Parathyroid adenoma (tissue), 2 donors: ENCODE measurements around the gene MS4A6E.

ENCODE experiments used
- H2AFZ ChIP-seq: fragments of 300-600 bp; sonication (generic); one replicate; pipeline ENCODE4 v1.7.0; 2017; ENCODE audit warnings: antibody characterized with exemption, mild to moderate bottlenecking
- H3K27ac ChIP-seq: fragments of 300-600 bp; sonication (generic); one replicate; pipeline ENCODE4 v1.7.0; 2017
- H3K27me3 ChIP-seq: fragments of 300-600 bp; sonication (generic); one replicate; pipeline ENCODE4 v1.7.0; 2017; ENCODE audit warnings: low read length; ENCODE audit not compliant: control insufficient read depth, insufficient read depth
- H3K36me3 ChIP-seq: fragments of 300-600 bp; sonication (generic); one replicate; pipeline ENCODE4 v1.7.0; 2017; ENCODE audit warnings: low read length; ENCODE audit not compliant: control insufficient read depth, insufficient read depth
- H3K4me1 ChIP-seq: fragments of 300-600 bp; sonication (generic); one replicate; pipeline ENCODE4 v1.7.0; 2017; ENCODE audit warnings: control low read depth
- H3K4me2 ChIP-seq: fragments of 300-600 bp; sonication (generic); one replicate; pipeline ENCODE4 v1.7.0; 2017; ENCODE audit warnings: low read length
- H3K4me3 ChIP-seq: fragments of 300-600 bp; sonication (generic); one replicate; pipeline ENCODE4 v1.7.0; 2017; ENCODE audit warnings: low read depth, low read length
- H3K79me2 ChIP-seq: fragments of 300-600 bp; sonication (generic); one replicate; pipeline ENCODE4 v1.7.0; 2017; ENCODE audit warnings: control low read depth
- H3K9ac ChIP-seq: fragments of 300-600 bp; sonication (generic); one replicate; pipeline ENCODE4 v1.7.0; 2017; ENCODE audit warnings: mild to moderate bottlenecking
- H3K9me3 ChIP-seq: fragments of 300-600 bp; sonication (generic); one replicate; pipeline ENCODE4 v1.7.0; 2017; ENCODE audit warnings: low read length; ENCODE audit not compliant: control insufficient read depth
- TF ChIP-seq, protein P1 (sequence below): fragments of 300-600 bp; sonication (generic); IDR thresholded peaks from one replicate; pipeline ENCODE4 v1.7.0; 2017; ENCODE audit warnings: antibody characterized with exemption, mild to moderate bottlenecking
- donor health status: primary hyperparathyroidism.

The MS4A6E gene

DNA sequence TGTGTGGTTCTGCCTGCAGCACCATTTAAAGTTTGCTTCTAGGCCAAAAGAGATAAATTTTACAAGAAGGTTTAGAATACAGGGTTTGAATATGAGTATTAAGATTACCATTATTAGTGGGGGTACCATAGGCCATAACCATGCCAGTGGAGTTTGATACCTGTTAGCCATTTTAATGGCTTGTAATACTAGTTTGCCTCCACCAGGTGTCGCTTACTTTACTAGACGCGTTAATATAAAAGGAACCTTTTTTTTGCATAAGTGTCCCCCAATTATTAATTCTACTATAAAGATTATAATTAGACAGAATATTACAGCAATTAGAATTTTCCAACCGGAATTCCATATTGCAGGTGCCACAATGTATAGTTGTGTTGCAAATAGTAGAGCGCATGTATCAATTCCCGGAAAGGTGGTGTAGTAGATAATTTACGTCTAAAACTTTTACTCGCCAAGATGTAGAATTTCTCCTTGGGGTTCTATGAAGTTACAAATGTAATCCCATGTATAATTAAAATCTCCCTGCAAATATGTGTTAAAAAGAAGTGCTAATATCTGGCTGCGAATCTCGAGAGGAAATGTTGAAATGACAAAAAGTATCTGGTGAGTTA lies 16.1 kb downstream of the MS4A6E start:
- H3K79me2 ChIP-seq: no peaks in the 10 kb centered on the region
- H3K4me1 ChIP-seq: no peaks in the 10 kb centered on the region
- no peak overlapping the region for H2AFZ ChIP-seq
- no peak overlapping the region for H3K27ac ChIP-seq
- no peak overlapping the region for H3K9ac ChIP-seq
- TF ChIP-seq, protein P1, sequence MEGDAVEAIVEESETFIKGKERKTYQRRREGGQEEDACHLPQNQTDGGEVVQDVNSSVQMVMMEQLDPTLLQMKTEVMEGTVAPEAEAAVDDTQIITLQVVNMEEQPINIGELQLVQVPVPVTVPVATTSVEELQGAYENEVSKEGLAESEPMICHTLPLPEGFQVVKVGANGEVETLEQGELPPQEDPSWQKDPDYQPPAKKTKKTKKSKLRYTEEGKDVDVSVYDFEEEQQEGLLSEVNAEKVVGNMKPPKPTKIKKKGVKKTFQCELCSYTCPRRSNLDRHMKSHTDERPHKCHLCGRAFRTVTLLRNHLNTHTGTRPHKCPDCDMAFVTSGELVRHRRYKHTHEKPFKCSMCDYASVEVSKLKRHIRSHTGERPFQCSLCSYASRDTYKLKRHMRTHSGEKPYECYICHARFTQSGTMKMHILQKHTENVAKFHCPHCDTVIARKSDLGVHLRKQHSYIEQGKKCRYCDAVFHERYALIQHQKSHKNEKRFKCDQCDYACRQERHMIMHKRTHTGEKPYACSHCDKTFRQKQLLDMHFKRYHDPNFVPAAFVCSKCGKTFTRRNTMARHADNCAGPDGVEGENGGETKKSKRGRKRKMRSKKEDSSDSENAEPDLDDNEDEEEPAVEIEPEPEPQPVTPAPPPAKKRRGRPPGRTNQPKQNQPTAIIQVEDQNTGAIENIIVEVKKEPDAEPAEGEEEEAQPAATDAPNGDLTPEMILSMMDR: peak; percentile 25
- no peaks in the 10 kb centered on the region for H3K36me3 ChIP-seq
- H3K4me2 ChIP-seq: no peak overlapping the region
- no peaks in the 10 kb centered on the region for H3K9me3 ChIP-seq
- H3K4me3 ChIP-seq: no peak overlapping the region
- H3K27me3 ChIP-seq: no peaks in the 10 kb centered on the region

DNA sequence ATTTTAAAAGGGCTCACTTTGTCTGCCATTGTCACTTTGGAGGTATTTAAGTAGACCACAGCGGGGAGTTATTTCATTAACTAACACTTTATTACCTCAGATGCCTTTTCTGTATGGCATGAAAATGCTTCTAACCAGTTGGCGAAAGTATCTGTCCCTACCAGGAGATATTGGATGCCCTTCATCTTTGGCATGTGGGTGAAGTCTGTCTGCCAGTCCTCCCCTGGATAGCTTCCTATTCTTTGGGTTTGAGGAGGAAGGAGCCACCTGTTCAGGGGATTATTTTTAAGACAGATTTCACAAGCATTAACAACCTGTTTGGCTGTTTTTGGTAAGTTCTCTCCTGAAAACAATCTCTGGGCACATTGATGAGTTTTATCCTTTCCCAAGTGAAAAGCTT lies 17.1 kb downstream of the MS4A6E start:
- Histone ChIP-seq H3K4me3 (no peak overlapping the region), H3K36me3 (no peaks in the 10 kb centered on the region), H3K27ac (no peak overlapping the region), H3K4me1 (no peaks in the 10 kb centered on the region), H3K4me2 (no peak overlapping the region), H3K79me2 (no peaks in the 10 kb centered on the region), H3K9me3 (no peaks in the 10 kb centered on the region), H3K9ac (no peak overlapping the region), H3K27me3 (no peaks in the 10 kb centered on the region), H2AFZ (no peak overlapping the region)
- TF ChIP-seq, protein P1: no peak

DNA sequence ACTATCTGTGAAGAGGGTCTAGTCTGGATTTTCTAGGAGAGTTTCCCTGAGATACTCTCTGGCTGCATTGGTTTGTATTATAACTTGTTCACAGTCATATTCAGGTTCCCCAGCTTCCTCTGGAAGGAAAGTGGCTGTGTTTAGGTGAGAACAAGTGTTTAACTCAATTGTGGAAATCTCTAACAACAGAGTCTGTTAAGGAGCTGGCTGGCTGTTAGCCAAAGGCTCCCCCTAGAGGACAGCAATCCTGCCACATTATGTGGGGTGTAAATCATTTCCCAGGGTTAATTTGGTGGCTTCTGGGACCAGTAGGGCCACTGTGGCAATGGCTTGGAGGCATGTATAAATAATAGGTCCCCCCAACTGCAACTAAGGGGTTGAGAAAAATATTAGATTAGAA lies 18.4 kb downstream of the MS4A6E start:
- TF ChIP-seq, protein P1: no peak
- no peaks in the 10 kb centered on the region for H3K27me3 ChIP-seq
- no peak overlapping the region for H3K27ac ChIP-seq
- no peaks in the 10 kb centered on the region for H3K4me1 ChIP-seq
- H3K4me2 ChIP-seq: no peak overlapping the region
- H3K79me2 ChIP-seq: no peaks in the 10 kb centered on the region
- no peaks in the 10 kb centered on the region for H3K9me3 ChIP-seq
- no peaks in the 10 kb centered on the region for H3K36me3 ChIP-seq
- H3K9ac ChIP-seq: no peak overlapping the region
- no peak overlapping the region for H2AFZ ChIP-seq
- H3K4me3 ChIP-seq: no peak overlapping the region

DNA sequence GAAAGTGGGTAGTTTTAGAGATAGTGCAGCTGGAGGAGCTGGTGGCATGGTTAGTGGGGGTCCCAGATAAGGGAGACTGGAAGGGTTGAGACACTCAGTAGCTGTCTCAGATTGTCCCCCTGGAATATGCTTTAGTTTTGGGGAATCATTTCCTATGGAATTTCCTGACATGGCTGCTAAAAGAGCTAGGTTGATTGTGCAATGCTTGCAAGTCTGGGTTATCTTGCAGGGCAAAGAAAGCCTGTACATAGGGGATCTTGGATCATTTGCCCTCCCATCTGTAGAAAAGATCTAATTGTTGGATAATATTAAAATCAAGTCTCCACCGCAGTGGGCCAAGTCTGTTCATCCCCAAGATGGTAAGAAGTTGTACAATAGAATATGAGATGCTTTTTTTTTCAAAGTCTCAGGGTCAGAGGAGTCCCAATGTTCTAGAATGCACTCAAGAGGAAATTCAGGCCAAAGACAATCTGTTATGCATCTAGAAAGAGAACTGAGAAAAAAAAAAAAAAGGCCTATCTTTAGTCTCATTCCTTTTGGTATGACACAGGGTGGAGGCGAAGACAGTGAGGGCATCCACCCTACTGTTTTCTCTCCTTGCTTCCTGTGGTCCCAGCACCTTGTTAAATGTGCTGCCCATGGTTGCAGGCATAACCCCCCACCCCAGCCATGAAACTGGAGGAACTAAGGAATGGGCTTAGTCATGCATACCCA lies 20.2 kb downstream of the MS4A6E start:
- Histone ChIP-seq H3K4me3 (no peak overlapping the region), H3K79me2 (no peaks in the 10 kb centered on the region), H3K4me2 (no peak overlapping the region), H3K4me1 (no peaks in the 10 kb centered on the region), H2AFZ (no peak overlapping the region), H3K27ac (no peak overlapping the region), H3K9me3 (no peaks in the 10 kb centered on the region), H3K9ac (no peak overlapping the region), H3K36me3 (no peaks in the 10 kb centered on the region), H3K27me3 (no peaks in the 10 kb centered on the region)
- TF ChIP-seq, protein P1: no peak

DNA sequence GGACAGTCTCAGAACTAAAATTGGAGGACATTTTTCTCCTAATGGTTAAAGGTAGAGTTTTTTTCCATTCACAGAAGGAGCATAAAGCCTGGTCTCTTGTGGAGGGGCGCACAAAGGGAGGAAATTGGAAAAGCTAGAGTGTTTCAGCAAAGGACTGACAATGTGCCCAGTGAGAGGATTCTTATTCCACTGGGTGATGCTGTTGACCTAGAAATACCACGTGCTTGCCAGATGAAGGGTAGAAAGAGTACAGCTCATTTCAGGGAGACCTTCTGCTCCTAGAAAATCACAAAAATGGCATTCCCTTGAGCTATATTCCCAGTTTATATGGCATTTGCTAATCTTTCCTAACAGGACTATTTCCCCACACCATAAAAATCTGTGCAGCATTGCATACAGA lies 21.1 kb downstream of the MS4A6E start:
- Histone ChIP-seq H3K27ac (no peak overlapping the region), H3K4me2 (no peak overlapping the region), H3K9me3 (no peaks in the 10 kb centered on the region), H3K36me3 (no peaks in the 10 kb centered on the region), H3K9ac (no peak overlapping the region), H2AFZ (no peak overlapping the region), H3K79me2 (no peaks in the 10 kb centered on the region), H3K4me3 (no peak overlapping the region), H3K4me1 (no peaks in the 10 kb centered on the region), H3K27me3 (no peaks in the 10 kb centered on the region)
- TF ChIP-seq, protein P1: no peak
